ENCODE data around the gene HYCC2. TPM values are rescaled to one million over a fixed set of nuclear protein-coding genes. Genes with fewer than 3 reads are reported as not detected.

Gene HYCC2
- total RNA-seq, 4 donors from 2014 or later: 2.8 to 36.3 (median 21.1) TPM

- H3K36me3 ChIP-seq: no peaks in the 10 kb centered on the region
- peak overlapping the region; percentile 97 to 100 for H3K27ac ChIP-seq
- intact Hi-C loops (cut with DNase I; ENCODE audit: low total_unique reads): no loop called here
- DNase-seq: peak; percentile 72 to 80
- no peaks in the 10 kb centered on the region for H3K27me3 ChIP-seq
- no peaks in the 10 kb centered on the region for H3K4me1 ChIP-seq
- peak overlapping the region; percentile 85 to 95 for H3K4me3 ChIP-seq
- H3K9me3 ChIP-seq: no peaks in the 10 kb centered on the region
- TF ChIP-seq CTCF (IDR thresholded peaks at IDR 0.05) (peak in 3 of 4 experiments; percentile 14 to 31 (median 24)), POLR2A (IDR thresholded peaks at IDR 0.05) (peak in 1 of 2 donors; percentile 5)
These were observed 45.7 kb upstream of the HYCC2 start for GRCh38 chr2:201116959-201117734.

- Histone ChIP-seq H3K4me1 (no peaks in the 10 kb centered on the region), H3K27ac (peak within 1 kb of the TSS; percentile 97 to 100), H3K27me3 (no peaks in the 10 kb centered on the region), H3K9me3 (no peaks in the 10 kb centered on the region), H3K4me3 (peak within 1 kb of the TSS; percentile 85 to 95), H3K36me3 (no peaks in the 10 kb centered on the region)
- peak; percentile 65 to 76 for DNase-seq
- TF ChIP-seq CTCF (IDR thresholded peaks at IDR 0.05) (no peak), POLR2A (IDR thresholded peaks at IDR 0.05) (peak; percentile 34 to 42)
- intact Hi-C loops (cut with DNase I; ENCODE audit: low total_unique reads): no loop called here
These were observed 44.9 kb upstream of the HYCC2 start, which contains the start of gene CFLAR for GRCh38 chr2:201116115-201116958. Gene CFLAR (plus strand): TSS chr2:201116164. CDS start chr2:201129866, 13,702 bp downstream.

- Histone ChIP-seq H3K4me3 (no peak overlapping the region), H3K27ac (peak overlapping the region in 1 of 2 donors; percentile 97), H3K36me3 (no peaks in the 10 kb centered on the region), H3K4me1 (no peaks in the 10 kb centered on the region), H3K9me3 (no peaks in the 10 kb centered on the region), H3K27me3 (no peaks in the 10 kb centered on the region)
- TF ChIP-seq POLR2A (IDR thresholded peaks at IDR 0.05): no peak
- no peak for TF ChIP-seq CTCF (IDR thresholded peaks at IDR 0.05)
- intact Hi-C loops (cut with DNase I; ENCODE audit: low total_unique reads): no loop called here
- DNase-seq: no peak
These were observed 43.4 kb upstream of the HYCC2 start for GRCh38 chr2:201114846-201115245.

- no peak for DNase-seq
- no peak overlapping the region for H3K27ac ChIP-seq
These were observed 42.9 kb upstream of the HYCC2 start for GRCh38 chr2:201114350-201114749.

More at GRCh38 chr2:201114350-201114749, 42.9 kb upstream of the HYCC2 start:
- intact Hi-C loops (cut with DNase I; ENCODE audit: low total_unique reads): no loop called here
- H3K4me3 ChIP-seq: no peak overlapping the region
- TF ChIP-seq POLR2A (IDR thresholded peaks at IDR 0.05) (no peak), CTCF (IDR thresholded peaks at IDR 0.05) (no peak)
- H3K36me3 ChIP-seq: no peaks in the 10 kb centered on the region
- H3K4me1 ChIP-seq: no peaks in the 10 kb centered on the region
- no peaks in the 10 kb centered on the region for H3K27me3 ChIP-seq
- no peaks in the 10 kb centered on the region for H3K9me3 ChIP-seq
